Duodenal mucosa (tissue), 2 donors: Measurements from ENCODE around the gene CANT1.

ENCODE experiments used
- H3K27ac ChIP-seq: one replicate; pipeline ENCODE4 v1.7.0; 2013; ENCODE audit warnings: low read depth, low read length
- H3K27me3 ChIP-seq, 2 donors: one replicate each; pipeline ENCODE4 v1.7.0; 2013; ENCODE audit warnings: low read length in 2 of 2, control low read depth in 1 of 2; ENCODE audit not compliant: insufficient read depth in 2 of 2, control insufficient read depth in 1 of 2
- H3K36me3 ChIP-seq, 2 donors: one replicate each; pipeline ENCODE4 v1.7.0; 2013; ENCODE audit warnings: low read length in 2 of 2, control low read depth in 1 of 2; ENCODE audit not compliant: insufficient read depth in 2 of 2, control insufficient read depth in 1 of 2
- H3K4me1 ChIP-seq, 2 donors: one replicate each; pipeline ENCODE4 v1.7.0; 2013; ENCODE audit warnings: low read length in 2 of 2, control low read depth in 1 of 2; ENCODE audit not compliant: insufficient read depth in 2 of 2, control insufficient read depth in 1 of 2
- H3K4me3 ChIP-seq, 2 donors: one replicate each; pipeline ENCODE4 v1.7.0; 2013; ENCODE audit warnings: low read length in 2 of 2, low read depth in 1 of 2
- H3K9ac ChIP-seq, 2 donors: one replicate each; pipeline ENCODE4 v1.7.0; 2013; ENCODE audit warnings: low read length in 2 of 2, low read depth in 1 of 2
- H3K9me3 ChIP-seq, 2 donors: one replicate each; pipeline ENCODE4 v1.7.0; 2013; ENCODE audit warnings: low read length in 2 of 2, control low read depth in 1 of 2; ENCODE audit not compliant: control insufficient read depth in 1 of 2

The CANT1 gene

DNA sequence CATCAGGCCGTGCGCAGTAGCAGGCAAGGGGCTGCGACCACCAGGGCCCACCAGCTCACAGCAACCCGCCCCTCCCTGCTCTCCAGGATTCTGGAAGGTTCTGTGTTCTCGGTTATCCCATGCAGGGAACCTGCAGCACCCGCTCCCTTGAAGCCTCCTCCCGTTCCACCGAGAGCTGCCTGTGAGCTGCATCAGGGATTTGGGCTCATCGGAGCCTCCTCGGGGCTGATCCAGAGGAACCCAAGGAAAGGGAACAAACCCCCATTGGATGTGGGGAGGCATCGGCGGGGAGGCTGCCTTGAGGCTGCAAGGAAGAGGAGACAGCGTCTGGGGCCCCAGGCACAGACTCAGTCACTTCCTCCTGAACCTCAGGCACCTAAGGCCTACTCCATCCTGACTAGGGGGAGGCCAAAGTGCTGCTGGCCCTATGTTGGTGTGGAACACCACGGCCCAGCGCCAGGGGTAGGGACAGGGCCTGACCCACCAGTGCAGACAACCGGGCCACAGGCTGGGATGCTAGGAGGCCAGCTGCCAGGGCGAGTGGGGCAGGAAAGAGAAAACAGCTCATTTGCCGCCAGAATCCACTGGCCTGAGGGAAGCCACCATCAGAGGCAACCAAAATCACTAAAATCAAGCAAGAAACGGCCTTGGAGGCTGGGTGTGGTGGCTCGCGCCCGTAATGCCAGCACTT is 15.4 kb downstream of the CANT1 start:
- Histone ChIP-seq H3K36me3 (peaks cover 28 to 79% of the 10 kb centered on the region in 2 donors), H3K27ac (no peak overlapping the region), H3K4me3 (no peak overlapping the region), H3K4me1 (peaks cover 54 to 65% of the 10 kb centered on the region in 2 donors), H3K9ac (no peak overlapping the region), H3K9me3 (no peaks in the 10 kb centered on the region), H3K27me3 (no peaks in the 10 kb centered on the region)

DNA sequence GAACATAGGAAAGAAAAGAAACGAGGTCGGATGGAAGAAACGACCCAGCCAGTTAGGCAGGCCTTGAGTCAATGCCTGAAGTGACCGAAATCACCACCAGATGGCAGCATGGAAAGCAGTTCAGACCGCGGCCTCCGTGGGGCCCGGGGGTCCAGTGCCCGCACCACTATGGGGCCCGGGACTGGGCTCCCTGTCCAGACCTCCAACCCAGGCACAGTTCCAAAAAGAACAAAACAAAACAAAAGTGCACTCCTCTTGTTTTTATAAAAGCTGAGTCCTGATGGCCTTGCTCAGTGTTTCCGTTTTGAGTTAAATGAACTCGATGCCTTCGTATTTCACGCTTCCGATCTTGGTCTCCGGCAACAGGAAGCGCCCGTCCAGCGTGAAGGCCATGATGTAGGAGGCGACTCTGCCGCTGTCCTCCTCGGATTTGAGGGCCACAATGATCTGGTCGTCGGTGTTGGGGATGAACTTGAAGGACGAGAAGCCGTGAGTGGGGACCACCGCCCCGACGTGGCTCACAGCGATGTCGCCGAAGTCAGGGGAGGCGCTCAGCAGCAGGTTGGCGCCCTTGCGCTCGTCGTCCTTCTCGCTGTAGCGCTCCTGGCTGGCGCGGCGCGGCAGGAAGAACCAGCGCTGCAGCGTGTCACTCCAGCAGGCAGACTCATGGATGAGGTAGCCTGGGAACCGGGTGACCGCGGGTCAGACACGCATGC is 16.2 kb downstream of the CANT1 start:
- H3K27ac ChIP-seq: no peak overlapping the region
- H3K4me3 ChIP-seq: no peak overlapping the region
- no peaks in the 10 kb centered on the region for H3K27me3 ChIP-seq
- peaks cover 28 to 73% of the 10 kb centered on the region in 2 donors for H3K36me3 ChIP-seq
- peaks cover 47 to 58% of the 10 kb centered on the region in 2 donors for H3K4me1 ChIP-seq
- peak overlapping the region in 1 of 2 donors; percentile 44 for H3K9ac ChIP-seq
- H3K9me3 ChIP-seq: no peaks in the 10 kb centered on the region

DNA sequence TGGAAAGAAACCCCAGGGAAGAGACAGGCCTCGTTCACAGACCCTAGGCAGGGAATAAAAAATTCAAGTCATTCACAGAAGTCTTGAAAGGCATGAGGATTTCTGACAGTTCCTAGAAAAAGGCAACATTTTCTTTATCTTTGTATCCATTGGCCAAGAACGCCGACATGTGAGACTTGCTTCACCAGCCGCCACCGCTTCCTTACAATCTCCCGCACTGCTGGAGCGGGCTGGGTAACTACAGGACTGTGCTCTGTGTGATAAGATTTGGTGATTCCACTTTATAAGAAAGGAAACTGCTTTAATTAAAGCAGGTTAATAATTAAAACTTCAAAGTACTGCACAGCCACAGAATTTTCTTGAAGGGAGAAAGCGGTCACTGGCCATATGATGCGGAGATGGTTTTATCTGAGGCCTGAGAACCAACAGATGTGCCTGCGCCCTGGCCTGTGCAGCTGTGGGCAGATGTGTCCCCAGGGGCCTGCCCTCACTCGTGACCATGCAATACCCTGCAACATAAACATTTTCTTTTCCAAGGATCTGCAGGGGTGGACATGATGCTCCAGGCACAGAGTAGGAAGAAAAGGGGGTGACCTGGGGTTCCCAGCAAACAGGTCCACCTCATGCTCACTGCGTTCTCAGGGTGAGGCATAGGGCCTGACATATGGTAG is 16.9 kb downstream of the CANT1 start:
- H3K36me3 ChIP-seq: peaks cover 25 to 67% of the 10 kb centered on the region in 2 donors
- no peaks in the 10 kb centered on the region for H3K9me3 ChIP-seq
- H3K9ac ChIP-seq: peak overlapping the region in 1 of 2 donors; percentile 44
- H3K27me3 ChIP-seq: no peaks in the 10 kb centered on the region
- no peak overlapping the region for H3K4me3 ChIP-seq
- peaks cover 39 to 56% of the 10 kb centered on the region in 2 donors for H3K4me1 ChIP-seq
- H3K27ac ChIP-seq: no peak overlapping the region

DNA sequence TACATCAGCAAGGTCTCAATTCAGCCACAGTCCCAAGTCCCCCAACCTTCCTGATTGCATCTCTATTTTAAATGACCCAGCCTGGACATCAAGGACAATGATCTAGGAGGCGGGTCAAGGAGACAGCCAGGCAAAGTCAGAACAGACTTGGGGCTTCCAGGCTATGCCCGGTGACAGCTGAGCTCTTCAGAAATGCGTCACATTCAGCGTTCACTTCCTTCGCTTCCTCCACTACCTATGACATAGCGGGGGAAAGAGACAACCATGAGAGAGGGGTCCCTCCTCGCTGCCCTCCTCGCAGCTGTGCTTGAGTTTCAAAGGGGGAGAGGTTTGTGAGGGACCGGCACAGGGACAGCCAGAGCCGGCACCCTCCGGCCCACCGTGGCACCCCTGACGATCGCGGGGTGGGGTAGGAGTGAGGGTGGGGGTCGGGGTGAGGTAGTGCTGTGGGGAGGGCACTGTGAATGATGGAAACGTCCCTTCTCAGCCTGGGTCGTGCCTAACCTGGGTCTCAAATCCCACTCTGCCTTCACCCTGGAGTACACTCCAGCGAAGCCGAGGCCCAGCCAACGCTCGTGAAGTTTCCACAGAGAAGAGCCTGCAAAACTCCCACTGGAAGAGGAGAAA is 17.5 kb downstream of the CANT1 start:
- Histone ChIP-seq H3K27me3 (no peaks in the 10 kb centered on the region), H3K9ac (no peak overlapping the region), H3K9me3 (no peaks in the 10 kb centered on the region), H3K27ac (no peak overlapping the region), H3K36me3 (peaks cover 21 to 61% of the 10 kb centered on the region in 2 donors), H3K4me1 (peaks cover 36 to 57% of the 10 kb centered on the region in 2 donors), H3K4me3 (no peak overlapping the region)

DNA sequence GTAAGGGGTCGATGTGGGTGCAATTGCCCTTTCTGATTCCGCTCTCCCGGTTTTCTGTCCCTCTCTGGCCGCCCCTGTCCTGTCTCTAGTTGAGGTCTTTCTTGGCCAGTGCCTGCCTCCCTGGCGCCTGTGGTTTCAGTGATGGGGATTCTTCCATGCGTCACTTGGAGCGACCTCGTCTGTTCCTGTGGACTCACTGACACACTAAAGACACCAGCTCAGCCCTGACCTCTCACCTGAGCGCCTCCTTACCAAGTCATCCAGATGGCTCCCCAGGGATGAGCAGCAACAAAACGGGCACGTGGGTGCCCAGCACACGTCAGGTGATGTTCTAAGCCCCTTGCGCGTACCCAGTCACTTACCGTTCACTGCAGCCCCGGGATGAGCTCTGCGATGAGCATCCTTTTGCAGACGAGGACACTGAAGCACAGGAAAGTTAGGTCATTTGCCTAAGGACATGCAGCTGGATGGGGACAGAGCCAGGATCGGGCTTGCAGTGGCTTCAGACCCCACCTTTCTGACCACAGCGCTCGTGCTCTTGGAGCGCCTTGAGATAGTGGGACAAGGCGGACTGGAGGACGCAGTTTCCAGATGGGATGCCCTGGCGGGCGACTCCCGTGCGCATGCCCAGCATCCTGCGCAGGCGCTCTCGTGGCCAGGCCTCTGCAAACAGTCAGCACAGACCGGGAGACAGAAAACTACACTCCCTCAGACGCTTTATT is 18.4 kb downstream of the CANT1 start:
- Histone ChIP-seq H3K4me3 (no peak overlapping the region), H3K27ac (no peak overlapping the region), H3K9me3 (no peaks in the 10 kb centered on the region), H3K27me3 (no peaks in the 10 kb centered on the region), H3K36me3 (peaks cover 21 to 53% of the 10 kb centered on the region in 2 donors), H3K9ac (no peak overlapping the region), H3K4me1 (peaks cover 36 to 57% of the 10 kb centered on the region in 2 donors)

DNA sequence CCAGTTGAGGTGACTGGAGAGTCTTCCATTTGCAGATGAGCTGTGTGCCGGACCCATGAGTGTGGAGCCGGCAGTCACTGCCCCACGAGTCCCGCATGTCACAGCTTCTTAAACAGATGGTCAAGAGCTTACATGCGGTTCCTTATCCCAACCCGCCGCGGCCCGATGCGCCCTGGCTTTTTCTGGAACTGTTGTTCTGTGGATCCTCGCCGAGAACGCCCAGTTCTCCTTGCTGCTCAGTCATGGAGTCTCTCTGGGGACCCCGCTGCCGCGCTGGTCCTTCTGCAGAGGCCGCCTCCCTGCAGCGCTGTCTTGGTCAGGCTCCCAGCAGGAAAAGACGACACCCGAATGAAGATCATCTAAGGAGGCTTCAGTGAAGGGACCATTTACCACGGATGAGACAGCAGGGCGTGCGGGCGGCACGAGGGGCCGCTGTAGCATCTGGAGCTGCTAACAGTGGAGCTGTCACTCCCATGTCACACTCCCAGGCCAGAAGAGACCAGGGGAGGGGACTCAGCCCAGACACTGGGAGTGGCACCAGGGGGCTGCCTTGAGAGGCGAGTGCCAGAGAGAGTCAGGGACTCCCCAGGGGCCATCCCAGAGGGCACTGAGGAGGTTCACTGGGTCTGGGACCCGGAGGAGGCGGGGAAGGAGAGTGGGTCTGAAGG is 19.1 kb downstream of the CANT1 start:
- no peaks in the 10 kb centered on the region for H3K9me3 ChIP-seq
- peaks cover 21 to 47% of the 10 kb centered on the region in 2 donors for H3K36me3 ChIP-seq
- H3K27ac ChIP-seq: no peak overlapping the region
- no peak overlapping the region for H3K9ac ChIP-seq
- H3K27me3 ChIP-seq: no peaks in the 10 kb centered on the region
- no peak overlapping the region for H3K4me3 ChIP-seq
- H3K4me1 ChIP-seq: peaks cover 35 to 55% of the 10 kb centered on the region in 2 donors

DNA sequence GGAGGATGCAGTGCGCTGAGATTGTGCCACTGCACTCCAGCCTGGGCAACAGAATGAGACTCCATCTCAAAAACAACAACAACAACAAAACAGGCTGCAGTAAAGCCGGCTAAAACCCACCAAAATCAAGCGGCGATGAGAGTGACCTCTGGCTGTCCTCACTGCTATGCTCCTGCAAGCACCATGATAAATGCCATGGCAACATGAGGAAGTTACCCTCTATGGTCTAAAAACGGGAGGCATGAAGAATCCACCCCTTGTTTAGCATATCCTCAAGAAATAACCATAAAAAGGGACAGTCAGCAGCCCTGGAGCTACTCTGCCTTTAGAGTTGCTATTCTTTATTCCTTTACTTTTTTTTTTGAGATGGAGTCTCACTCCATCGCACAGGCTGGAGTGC is 21.4 kb downstream of the CANT1 start:
- Histone ChIP-seq H3K4me1 (peaks cover 20 to 35% of the 10 kb centered on the region in 2 donors), H3K27me3 (no peaks in the 10 kb centered on the region), H3K4me3 (no peak overlapping the region), H3K9ac (no peak overlapping the region), H3K9me3 (no peaks in the 10 kb centered on the region), H3K27ac (no peak overlapping the region), H3K36me3 (peaks cover 15 to 26% of the 10 kb centered on the region in 2 donors)

DNA sequence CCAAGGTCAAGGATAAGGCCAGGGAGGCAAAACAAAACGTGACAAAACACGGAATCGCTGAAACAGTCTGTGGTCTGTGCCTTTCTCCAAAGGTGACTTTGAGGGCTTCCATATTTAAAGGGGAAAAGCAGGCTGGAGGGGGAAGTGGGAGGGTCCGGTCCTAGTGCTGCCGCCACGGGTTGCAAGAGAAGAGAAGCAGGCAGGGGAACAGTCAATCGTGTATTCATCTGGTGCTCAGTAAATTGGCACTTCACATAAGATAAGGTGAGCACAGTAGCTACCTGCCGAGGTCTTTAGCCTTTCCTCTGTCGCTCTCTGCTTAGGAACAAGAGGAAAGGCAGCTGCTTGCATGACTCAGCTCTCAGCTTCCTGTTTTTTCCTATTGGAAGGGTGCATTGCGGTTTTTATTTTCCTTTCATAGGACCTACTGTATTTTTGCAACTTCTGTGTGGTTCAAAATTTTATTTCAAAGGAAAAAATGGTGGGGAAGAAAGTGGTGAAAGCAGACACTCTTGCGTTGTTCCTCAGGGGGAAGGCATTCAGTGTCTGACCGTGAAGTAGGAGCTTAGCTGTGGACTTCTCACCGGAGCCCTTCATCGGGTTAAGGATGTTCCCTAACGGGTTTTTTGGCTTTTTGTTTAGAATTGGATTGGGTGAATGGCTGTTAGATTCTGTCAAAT is 22.8 kb downstream of the CANT1 start:
- Histone ChIP-seq H3K27me3 (no peaks in the 10 kb centered on the region), H3K9me3 (no peaks in the 10 kb centered on the region), H3K27ac (peak overlapping the region; percentile 70), H3K4me1 (peaks cover 16 to 25% of the 10 kb centered on the region in 2 donors), H3K36me3 (peaks cover 13 to 18% of the 10 kb centered on the region in 2 donors), H3K9ac (peak overlapping the region; percentile 7 to 56), H3K4me3 (peak overlapping the region; percentile 50 to 61)
